GM18909 (cell line): ENCODE results near the gene SUCNR1.

Experiments used
- ATAC-seq: cut with Tn5 transposase; IDR thresholded peaks from one replicate; pipeline ENCODE4 v1.9.1; 2021; ENCODE audit warnings: mild to moderate bottlenecking; ENCODE audit not compliant: unreplicated experiment, poor library complexity

The SUCNR1 gene

DNA sequence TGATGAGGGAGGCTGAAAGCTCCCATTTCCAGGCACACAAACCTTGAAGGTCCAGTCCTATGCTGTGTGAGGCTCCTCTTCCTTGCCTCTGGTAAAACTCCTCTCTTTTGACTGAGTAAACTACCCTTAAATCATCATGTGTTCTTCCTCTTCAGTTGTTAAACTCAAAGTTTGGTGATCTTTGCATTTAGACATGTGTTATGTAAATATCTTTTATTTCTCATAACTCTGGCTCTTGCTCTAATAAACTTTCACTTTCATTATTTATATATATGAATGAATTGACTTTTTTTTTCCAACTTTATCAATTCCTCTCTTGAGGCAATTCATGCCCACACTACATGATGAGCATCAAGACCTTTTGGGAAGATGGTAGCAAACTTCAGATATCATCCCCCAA is 26.6 kb downstream of the SUCNR1 start:
- ATAC-seq, result no peak

DNA sequence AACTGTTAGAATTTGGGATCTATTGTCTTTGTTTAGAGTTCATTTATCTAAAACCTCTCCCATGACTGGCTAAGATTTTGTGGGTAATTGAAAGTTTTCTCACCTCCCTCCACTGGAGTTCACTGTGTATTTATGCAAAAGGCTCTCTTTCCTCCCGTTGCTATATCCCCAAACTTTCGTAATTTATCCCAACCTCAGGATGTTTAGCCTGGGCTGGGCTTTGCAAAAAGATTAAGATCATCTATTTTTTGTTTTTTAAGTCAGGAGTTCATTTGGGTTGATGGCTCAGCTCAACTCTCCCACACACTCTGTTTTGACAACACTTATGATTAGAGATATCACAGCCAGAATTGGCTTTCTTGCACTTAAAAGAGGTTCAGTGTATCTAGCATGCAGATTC is 27.0 kb downstream of the SUCNR1 start:
- no peak for ATAC-seq

DNA sequence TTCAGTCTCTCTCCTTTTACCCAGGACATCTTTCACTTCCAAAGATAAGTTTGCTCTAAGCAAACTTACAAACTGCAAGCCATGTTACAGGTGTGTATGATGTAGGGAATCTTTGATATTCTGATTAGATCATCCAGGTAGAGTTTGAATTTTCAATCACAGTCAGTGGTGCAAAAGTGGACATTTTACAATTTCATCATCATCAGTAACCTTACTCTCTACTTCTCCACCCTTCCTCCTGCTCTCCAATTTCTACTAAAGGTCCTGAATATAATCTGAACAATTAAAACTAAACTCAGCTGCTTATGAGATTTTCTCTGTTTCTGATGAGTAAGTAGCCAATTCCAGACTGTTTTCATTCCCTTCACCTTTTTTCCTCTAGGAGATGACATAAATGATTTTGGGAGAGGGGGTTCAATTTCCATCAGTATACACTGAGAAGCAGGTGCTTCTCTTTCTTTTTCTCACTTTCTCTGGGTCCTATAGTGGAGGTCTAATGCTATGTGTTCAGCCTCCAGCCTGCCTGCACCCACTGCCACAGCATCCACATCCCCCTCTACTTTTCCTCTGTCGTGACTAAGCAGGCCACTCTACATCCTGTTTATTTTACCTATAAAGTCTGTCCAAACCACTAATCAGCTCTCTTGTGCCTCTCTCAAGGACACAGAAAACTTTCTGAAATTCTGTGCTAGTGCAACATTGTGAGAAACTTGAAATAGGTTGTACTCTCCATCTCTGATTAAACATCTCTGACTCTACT is 27.6 kb downstream of the SUCNR1 start:
- no peak for ATAC-seq

DNA sequence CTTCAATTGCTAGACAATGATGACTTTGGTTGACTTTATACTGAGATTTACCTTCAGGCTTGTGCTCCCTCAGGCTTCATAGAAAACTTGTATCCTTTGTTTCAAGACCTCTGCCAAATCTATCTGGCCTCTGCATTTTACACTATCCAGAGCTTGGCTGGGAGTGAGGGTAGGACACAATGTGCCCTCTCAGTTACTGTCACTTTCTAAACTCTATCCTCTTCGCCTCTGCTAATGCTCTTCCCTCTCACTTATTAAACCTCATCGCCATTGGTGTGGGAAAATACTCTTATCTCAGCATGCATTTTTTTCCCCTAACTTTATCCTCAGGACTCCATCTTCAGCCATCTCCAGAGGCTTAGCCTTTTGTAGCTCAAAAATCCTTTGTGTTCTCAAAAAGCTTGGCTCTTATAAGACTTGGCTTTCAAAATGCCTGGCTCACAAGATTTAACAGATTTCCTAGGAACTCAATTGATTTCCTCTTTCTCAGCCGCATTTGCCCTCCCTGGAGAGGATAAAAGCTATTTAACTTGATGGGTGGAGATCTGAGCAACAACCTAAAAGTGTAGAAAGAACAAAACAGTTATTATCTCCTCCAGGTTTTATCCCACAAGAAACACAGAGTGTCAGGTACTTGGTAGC is 28.3 kb downstream of the SUCNR1 start:
- no peak for ATAC-seq

DNA sequence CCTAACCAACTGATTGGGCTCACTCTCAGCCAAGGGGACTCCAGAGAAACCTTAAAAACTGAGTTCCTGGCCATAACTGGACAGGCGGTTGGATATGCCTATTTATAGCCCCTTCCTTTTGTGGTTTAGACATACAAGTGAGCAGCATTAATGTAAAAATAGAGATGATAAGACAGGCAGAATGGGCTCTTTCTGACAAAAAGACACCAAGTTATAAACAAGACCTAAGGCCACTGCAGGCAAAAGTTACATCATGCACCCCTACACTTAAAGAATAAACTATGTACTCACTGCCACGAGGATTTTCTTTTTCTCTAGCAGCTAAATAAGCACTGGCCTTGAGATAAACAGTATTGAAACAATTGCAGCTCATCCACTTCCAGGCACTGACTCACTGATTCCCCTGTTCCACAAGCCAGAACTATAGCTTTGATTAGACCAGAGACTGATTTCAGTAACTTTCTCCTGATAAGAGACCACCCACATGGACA is 30.1 kb downstream of the SUCNR1 start:
- no peak for ATAC-seq

DNA sequence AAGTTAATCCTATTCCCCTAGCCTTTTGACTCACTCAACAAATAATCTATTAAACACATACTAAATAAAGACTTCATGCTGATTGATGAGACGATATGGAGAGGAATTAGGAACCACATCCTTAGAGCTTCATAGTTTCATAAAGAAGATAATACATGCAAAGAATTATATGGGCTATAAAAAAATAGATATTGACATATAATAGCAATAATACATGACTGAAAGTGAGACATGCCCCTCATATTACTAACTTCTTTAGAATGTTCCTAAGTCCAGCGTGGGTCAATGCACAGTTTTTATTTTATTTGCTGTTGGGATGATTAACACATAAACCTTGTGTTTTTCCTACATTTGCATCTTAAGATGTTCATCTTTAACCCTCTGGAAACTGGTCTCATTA is 32.2 kb downstream of the SUCNR1 start:
- no peak for ATAC-seq

DNA sequence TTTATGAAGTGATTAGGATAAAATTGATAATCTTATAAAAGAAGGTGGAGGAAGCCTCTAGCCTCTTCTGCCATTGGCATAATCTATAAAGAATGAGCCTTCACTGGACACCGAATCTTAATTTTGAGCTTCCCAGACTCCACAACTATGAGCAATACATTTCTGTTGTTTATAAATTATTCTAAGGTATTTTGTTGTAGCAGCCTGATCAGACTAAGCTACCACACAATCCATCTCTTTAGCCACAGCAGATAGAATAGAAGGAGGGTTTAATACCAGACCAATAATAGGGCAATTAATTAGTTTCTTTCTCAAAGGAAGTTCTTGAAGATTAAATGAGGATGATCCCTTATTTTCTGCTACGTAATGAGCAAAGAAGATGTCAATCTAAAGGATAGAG is 33.3 kb downstream of the SUCNR1 start:
- ATAC-seq, result no peak

DNA sequence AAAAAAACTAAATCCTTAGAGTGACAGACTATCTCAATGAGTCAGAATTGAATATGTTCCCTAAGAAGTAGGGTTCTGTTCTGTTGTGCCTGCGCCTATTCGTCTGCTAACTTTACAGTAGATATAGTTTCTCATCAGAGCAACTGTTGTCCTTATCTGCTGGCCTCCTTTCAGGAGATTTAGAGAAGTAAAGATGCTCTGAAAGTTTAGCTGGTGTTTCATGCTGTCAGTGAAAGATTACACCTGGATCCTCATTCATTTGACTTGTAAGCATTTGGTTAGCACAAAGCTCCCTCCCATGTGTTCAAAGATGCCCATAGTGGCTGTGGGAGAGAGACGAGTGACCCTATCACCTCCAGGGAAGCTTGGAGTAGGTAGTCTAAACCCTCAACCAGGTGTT is 35.0 kb downstream of the SUCNR1 start:
- ATAC-seq, result no peak

DNA sequence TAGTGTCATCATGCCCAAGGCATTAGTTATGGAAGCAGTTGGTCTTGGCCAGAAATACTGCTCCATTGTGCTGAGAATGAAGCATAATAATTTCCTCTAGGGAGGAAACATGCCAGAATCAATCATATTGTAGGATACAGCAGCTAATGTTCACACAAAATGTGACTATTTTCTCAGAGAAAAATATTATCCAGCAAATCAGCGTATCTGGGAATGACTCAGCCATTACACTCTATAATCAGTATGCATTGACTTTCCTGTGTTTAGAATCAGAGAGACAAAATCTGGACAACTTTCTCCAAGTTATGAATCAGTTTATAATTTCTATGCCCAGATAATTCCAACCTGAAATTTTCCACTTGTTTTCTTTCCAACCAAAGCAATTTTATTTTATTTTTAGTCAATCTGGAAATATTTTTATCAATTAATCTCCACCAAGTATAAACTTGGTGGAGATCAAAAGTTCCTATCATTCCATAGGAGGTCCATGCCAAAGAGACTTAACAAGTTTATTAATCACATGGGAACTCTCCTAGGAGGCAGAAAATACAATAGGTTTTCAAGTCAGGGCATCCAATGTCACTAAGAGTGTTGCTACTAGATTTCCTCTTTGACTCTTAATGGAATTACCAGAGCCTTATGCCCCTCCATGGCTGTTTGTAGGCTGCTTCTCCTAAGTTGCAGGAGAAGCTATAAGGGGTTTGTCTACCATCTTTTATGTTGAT is 36.4 kb downstream of the SUCNR1 start:
- ATAC-seq, result no peak

DNA sequence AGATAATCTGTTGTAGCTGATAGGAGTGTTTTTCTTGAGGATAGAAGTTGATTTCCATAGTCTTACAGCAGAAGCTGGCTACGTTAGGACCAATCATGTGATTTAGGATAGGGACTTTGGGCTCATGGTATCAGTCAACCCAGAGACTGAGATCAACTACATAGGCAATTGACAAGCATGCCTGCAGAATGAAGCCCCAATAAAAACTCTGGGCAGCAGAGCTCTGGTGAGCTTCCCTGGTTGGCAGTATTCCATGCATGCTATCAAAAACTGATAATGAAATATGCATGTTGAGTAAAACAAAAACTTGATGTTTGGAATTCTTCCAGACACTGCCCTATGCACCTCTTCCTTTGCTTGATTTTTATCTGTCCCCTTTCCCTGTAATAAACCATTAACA is 38.0 kb downstream of the SUCNR1 start:
- no peak for ATAC-seq

DNA sequence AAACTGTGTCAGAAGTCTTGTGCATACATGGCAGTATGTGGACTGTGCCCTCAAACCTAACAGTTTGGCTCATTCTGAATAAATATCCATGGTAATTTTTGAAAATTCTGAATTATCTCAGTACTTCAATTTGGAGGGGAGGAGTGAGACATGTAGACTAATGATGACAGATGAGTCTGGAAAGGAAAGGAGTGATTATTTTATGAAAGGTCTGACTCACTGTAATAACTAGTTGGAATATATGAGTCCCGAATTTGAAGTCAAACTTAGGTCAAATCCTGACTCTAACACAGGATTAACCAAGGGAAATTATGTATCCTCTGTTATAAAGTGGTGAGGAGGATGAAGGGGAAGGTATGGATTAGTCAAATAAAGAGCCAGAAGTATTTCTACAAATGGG is 38.6 kb downstream of the SUCNR1 start:
- no peak for ATAC-seq

DNA sequence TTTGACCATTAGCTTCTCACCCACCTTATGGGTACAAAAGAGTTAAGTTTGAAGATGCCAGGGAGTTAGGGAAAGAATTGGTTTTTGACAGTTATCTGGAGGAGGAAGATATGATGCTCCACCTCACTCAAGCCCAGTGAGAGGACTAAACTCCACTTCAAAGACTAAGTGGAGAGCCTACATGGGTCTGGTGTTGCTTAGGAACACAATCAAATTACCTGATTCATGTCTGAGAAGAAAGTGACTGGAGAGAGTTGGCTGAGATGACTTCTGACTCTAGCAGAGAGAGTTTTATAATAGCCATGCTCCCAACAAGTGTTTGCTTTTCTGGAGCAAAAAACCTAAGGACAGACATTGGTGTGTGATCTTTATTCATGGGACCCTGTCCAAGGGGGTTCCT is 43.3 kb downstream of the SUCNR1 start:
- no peak for ATAC-seq

DNA sequence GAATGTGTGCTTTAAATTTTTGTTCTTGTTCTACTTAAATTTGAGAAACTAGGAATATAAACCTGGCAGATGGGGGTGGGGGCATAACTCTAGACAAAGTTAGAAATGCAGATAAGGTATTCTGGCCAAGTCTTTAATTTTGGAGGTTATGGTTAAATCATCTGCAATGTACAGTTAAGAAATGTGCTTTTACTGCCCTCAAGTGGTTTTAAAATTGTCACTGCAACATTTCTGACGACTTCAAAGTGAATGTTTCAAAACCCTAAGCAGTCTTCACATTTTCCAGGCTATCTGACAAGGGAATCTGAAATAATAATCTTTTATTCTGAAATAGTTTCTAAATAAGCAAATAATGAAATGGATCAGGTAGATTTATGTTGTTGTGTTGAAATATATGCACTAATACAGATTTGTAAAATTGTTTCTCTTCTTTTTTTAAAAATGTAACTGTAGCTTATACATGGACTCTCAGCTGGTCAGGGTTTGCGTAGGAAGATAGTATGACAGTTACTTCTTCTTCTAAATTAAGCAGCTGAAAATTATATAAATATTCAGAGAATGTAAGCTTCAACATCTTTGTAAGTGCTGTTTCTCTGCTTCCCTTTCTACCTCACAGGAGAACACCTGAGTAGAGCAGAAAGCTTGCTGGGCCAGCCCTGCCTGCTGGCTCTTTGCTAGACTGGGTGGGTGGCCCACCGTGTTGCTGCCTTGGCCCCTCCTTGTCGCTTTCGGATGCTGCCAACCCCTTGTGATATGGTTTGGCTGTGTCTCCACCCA is 45.0 kb downstream of the SUCNR1 start:
- peak; percentile 65 for ATAC-seq

DNA sequence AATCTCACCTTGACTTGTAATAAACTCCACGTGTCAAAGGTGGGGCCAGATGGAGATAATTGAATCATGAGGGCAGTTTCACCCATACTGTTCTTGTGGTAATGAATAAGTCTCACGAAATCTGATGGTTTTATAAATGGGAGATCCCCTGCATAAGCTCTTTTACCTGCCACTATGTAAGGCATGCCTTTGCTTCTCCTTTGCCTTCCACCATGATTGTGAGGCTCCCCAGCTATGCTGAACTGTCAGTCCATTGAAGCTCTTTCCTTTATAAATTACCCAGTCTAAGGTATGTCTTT is 45.5 kb downstream of the SUCNR1 start:
- ATAC-seq, result no peak

DNA sequence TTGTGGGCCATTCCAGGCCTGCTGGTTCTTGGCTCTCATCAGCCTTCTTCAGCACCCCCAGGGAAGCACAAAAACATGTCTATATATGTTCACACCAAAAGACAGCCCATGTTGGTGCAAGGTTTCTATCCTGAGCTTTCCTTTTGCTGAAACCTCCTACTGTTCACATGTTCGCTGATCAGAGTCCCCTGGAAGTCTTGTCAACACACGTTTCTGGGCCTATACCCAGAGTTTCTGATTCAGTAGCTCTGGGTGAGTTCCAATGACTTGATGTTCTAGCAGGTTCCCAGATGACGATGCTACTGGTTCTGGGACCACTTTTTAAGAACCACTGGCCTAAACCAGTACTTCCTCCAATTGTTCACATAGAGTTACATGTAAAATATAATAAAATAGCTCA is 46.0 kb downstream of the SUCNR1 start:
- no peak for ATAC-seq

DNA sequence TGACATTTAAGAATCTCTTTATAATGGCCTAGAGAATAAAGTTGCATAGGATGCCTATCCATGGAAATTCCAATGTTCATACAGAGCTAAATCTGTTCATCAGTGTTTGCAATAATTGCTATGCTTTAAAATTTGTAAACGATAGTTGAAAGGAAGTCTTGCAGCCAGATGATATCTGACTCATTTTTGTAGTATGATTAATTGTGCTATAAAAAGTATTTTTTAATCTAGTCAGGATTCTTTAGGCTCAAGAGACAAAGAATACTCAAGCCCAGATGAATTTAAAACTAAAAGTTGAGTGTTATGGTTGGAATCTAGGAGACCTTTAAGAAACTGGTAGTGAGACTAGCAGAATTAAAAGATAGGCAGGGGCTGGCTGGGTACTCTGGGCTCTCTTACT is 50.5 kb downstream of the SUCNR1 start:
- no peak for ATAC-seq

DNA sequence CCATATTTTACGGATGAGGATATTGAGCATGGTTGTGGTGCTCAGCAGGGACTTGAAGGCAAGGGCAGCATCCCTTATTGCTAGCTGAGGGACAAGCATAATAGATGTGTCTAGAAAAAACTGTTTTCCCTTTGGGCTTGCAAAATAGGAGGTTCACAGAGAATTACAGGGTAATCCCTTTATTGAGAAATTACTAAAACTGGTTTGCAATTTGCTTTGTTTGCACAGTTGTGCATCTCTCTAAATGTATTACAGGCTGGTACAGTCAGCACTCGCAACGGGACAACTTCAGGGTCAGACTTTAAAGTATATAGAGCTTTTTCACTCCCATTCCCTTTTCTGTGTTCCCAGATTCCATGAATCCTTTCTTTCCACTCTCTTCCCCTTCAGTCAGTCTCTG is 51.3 kb downstream of the SUCNR1 start:
- ATAC-seq, result no peak

DNA sequence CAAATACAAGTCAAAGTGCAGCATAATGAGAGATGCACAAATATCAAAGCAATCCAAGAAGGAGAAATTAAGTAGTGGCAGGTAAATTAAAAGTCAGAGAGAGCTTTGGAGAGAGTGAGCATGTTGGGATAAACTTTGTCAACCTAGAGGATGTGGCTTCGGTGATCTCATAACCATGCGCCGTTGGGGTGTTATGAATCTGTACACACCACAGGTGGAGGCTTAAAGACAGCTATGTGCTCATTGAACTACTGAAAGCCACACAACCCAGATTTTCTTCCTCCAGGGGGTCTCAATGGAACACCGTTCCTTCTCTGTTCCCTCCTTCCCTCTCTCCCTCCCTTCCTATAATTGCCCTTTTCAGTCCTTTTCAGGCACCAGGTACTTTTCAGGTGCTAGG is 52.0 kb downstream of the SUCNR1 start:
- ATAC-seq, result no peak

DNA sequence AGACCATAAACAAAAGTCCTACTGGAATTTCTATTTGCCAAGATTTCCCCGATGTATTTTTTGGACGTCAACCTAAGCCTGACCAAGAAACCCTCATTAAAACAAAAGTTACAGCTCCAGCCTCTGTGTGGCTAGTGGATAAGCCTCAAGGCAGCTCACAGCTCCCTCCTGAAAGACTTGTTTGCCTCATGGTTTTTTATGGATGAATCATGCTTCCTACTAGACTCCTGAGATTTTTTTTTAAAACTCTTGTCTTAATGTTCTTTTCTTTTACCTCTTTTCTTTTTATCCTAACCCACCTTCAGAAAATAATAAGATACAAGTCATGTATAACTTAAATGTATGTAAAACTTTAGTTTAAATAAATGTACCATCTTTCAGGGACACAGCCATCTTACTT is 52.4 kb downstream of the SUCNR1 start:
- ATAC-seq, result no peak

DNA sequence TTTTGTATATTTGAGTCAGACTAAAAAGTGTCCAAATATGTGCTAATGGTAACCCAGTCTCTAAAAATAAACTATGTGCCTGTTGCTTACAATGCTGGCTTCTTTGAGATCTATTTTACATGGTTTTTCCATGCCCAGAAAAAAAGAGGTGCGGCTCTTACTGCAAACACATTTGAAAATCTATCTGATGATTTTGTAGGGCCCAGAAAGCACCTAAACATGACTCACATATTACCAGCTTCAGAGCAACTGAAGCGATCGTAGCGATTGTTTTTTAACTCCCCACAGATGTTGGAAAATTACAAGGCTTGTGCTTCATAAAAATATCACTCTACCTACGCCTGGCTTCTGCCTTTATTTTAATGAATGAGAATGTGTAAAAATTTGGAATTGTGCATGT is 53.5 kb downstream of the SUCNR1 start:
- no peak for ATAC-seq
